HepG2 (cell line): Measurements from ENCODE around the gene MASP1. TPM values are rescaled to one million over a fixed set of nuclear protein-coding genes. Genes with fewer than 3 reads are reported as not detected.
A peak's percentile ranks its signal among the peaks of the same experiment; 100 is the strongest.

Experiments
- ARID4A ChIP-seq: sonication (generic); formaldehyde crosslinking; IDR thresholded peaks from 2 replicates; pipeline ENCODE4 v1.5.0; 2020; ENCODE audit warnings: mild to moderate bottlenecking, missing genetic modification reagents, borderline replicate concordance
- ELF3 ChIP-seq: IDR thresholded peaks from 2 replicates; pipeline ENCODE4 v1.6.1; 2016; ENCODE audit warnings: missing genetic modification reagents, missing compliant biosample characterization
- FOXA1 ChIP-seq, 2 experiments: fragments of 450-650 bp in 1 of 2; sonication (generic) in 1 of 2; formaldehyde crosslinking in 1 of 2; IDR thresholded peaks; 2 replicates each; pipeline versions ENCODE4 v1.4.0 to v1.6.1; 2016 to 2020; ENCODE audit warnings: missing genetic modification reagents in 1 of 2
- FOXC1 ChIP-seq: sonication (generic); formaldehyde crosslinking; IDR thresholded peaks from 2 replicates; pipeline ENCODE4 v1.8.0; 2022; ENCODE audit warnings: mild to moderate bottlenecking, missing genetic modification reagents, borderline replicate concordance
- FOXP4 ChIP-seq: sonication (generic); formaldehyde crosslinking; IDR thresholded peaks from 2 replicates; pipeline ENCODE4 v1.4.0; 2020; ENCODE audit warnings: missing genetic modification reagents
- HMG20A ChIP-seq: IDR thresholded peaks from 2 replicates; pipeline ENCODE4 v1.6.1; 2016; ENCODE audit warnings: borderline replicate concordance
- SAP130 ChIP-seq: IDR thresholded peaks from 2 replicates; pipeline ENCODE4 v1.6.1; 2016; ENCODE audit warnings: low read depth
- SIX4 ChIP-seq: sonication (generic); formaldehyde crosslinking; IDR thresholded peaks from 2 replicates; pipeline ENCODE4 v1.4.0; 2020; ENCODE audit warnings: missing genetic modification reagents
- TFAP4 ChIP-seq: sonication (generic); IDR thresholded peaks from 2 replicates; pipeline ENCODE4 v1.6.1; 2016; ENCODE audit warnings: low read depth, borderline replicate concordance
- U2AF2 ChIP-seq: fragments of 200-400 bp; formaldehyde crosslinking; IDR thresholded peaks from 2 replicates; pipeline ENCODE4 v1.6.1; 2017; ENCODE audit warnings: low read depth, mild to moderate bottlenecking, low read length
- polyA plus RNA-seq, 8 experiments: library from polyadenylated mRNA; depleted of rRNA in 3 of 8; stranded (reverse) in 7 of 8; unstranded in 1 of 8; fragments of >200 nt; fragmentation: Illumina TruSeq in 4 of 8; extraction: Trizol in 4 of 8; gene quantifications; 2 replicates each; pipeline versions ENCODE4 v1.2.1 to v1.2.3, GENCODE V29; 2011 to 2016; ENCODE audit warnings: low read depth in 4 of 8, missing spikeins in 1 of 8, mixed read lengths in 1 of 8; ENCODE audit not compliant: insufficient read depth in 1 of 8
- total RNA-seq, 5 experiments: library from RNA; depleted of rRNA; stranded (reverse); fragments of >200 nt; fragmentation: Illumina TruSeq; extraction: Trizol; gene quantifications; 2 replicates each; pipeline ENCODE4 v1.2.3, GENCODE V29; 2016; ENCODE audit warnings: low read depth in 1 of 5
- TF ChIP-seq, protein P1 (sequence below), 2 experiments: sonication (generic) in 1 of 2; formaldehyde crosslinking in 1 of 2; IDR thresholded peaks; 2 replicates each; pipeline versions ENCODE4 v1.4.0 to v1.6.1; 2016 to 2020; ENCODE audit warnings: borderline replicate concordance in 1 of 2, low read depth in 1 of 2, mild to moderate bottlenecking in 1 of 2, missing genetic modification reagents in 1 of 2
- TF ChIP-seq, protein P2 (sequence below): sonication (generic); formaldehyde crosslinking; conservative IDR thresholded peaks from 2 replicates; pipeline ENCODE4 v1.4.0; 2020; ENCODE audit warnings: mild to moderate bottlenecking, missing genetic modification reagents, moderate library complexity

MASP1 gene
- total and polyA plus RNA-seq, 2 of the 13 experiments (the other 11 are each of a cell fraction or from before 2014, with no cell fraction given), result 10.8 to 56.0 TPM

- TF ChIP-seq ARID4A (no peak; the same call in 1 of the 2 replicates), FOXA1 (IDR thresholded peaks at IDR 0.05) (no peak), FOXA1 (CRISPR knock-in tag; IDR thresholded peaks at IDR 0.05) (peak; percentile 26; the same call in 1 of the 2 replicates), FOXC1 (CRISPR knock-in tag) (no peak), HMG20A (peak; percentile 87; the same call in 1 of the 2 replicates), SIX4 (peak; percentile 72; the same call in 1 of the 2 replicates), FOXP4 (peak; percentile 90), ELF3 (CRISPR knock-in tag) (peak; percentile 93), TFAP4 (peak; percentile 61), U2AF2 (no peak), SAP130 (CRISPR knock-in tag) (peak; percentile 74)
- TF ChIP-seq, protein P1, sequence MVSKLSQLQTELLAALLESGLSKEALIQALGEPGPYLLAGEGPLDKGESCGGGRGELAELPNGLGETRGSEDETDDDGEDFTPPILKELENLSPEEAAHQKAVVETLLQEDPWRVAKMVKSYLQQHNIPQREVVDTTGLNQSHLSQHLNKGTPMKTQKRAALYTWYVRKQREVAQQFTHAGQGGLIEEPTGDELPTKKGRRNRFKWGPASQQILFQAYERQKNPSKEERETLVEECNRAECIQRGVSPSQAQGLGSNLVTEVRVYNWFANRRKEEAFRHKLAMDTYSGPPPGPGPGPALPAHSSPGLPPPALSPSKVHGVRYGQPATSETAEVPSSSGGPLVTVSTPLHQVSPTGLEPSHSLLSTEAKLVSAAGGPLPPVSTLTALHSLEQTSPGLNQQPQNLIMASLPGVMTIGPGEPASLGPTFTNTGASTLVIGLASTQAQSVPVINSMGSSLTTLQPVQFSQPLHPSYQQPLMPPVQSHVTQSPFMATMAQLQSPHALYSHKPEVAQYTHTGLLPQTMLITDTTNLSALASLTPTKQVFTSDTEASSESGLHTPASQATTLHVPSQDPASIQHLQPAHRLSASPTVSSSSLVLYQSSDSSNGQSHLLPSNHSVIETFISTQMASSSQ (IDR thresholded peaks at IDR 0.05; ENCODE audit: low read depth), result no peak
- TF ChIP-seq, protein P1 (CRISPR knock-in tag; IDR thresholded peaks at IDR 0.05; ENCODE audit: borderline replicate concordance), result peak; percentile 59; the same call in 1 of the 2 replicates
- TF ChIP-seq, protein P2, sequence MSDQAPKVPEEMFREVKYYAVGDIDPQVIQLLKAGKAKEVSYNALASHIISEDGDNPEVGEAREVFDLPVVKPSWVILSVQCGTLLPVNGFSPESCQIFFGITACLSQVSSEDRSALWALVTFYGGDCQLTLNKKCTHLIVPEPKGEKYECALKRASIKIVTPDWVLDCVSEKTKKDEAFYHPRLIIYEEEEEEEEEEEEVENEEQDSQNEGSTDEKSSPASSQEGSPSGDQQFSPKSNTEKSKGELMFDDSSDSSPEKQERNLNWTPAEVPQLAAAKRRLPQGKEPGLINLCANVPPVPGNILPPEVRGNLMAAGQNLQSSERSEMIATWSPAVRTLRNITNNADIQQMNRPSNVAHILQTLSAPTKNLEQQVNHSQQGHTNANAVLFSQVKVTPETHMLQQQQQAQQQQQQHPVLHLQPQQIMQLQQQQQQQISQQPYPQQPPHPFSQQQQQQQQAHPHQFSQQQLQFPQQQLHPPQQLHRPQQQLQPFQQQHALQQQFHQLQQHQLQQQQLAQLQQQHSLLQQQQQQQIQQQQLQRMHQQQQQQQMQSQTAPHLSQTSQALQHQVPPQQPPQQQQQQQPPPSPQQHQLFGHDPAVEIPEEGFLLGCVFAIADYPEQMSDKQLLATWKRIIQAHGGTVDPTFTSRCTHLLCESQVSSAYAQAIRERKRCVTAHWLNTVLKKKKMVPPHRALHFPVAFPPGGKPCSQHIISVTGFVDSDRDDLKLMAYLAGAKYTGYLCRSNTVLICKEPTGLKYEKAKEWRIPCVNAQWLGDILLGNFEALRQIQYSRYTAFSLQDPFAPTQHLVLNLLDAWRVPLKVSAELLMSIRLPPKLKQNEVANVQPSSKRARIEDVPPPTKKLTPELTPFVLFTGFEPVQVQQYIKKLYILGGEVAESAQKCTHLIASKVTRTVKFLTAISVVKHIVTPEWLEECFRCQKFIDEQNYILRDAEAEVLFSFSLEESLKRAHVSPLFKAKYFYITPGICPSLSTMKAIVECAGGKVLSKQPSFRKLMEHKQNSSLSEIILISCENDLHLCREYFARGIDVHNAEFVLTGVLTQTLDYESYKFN, result peak; percentile 78
Observed at GRCh38 chr3:187264021-187264420, 27.5 kb downstream of the MASP1 start (continued).
